Neural cell (in vitro differentiated cells): ENCODE data around the gene NINL. TPM values are rescaled to one million over a fixed set of nuclear protein-coding genes. Genes with fewer than 3 reads are reported as not detected.

ENCODE experiments used
- H2AFZ ChIP-seq: fragments of 200-600, 300-800 bp; sonication (generic), shearing (Covaris generic); 2 replicates; pipeline ENCODE4 v1.6.0; 2014; ENCODE audit warnings: low read depth, mild to moderate bottlenecking, antibody characterized with exemption, low read length, moderate library complexity
- H3F3A ChIP-seq: fragments of 200-600 bp; shearing (Covaris generic); 2 replicates; pipeline ENCODE4 v1.6.1; 2016; ENCODE audit warnings: mild to moderate bottlenecking, moderate library complexity, mixed read lengths, antibody characterized with exemption, low read length; ENCODE audit not compliant: insufficient read depth, poor library complexity, severe bottlenecking
- H3K27ac ChIP-seq: fragments of 200-600, 300-800 bp; sonication (generic), shearing (Covaris generic); 2 replicates; pipeline ENCODE4 v1.5.1; 2014; ENCODE audit warnings: mild to moderate bottlenecking, low read length, moderate library complexity
- H3K27me3 ChIP-seq: fragments of 300-800, 200-600 bp; sonication (generic), shearing (Covaris generic); 2 replicates; pipeline ENCODE4 v1.6.0; 2014; ENCODE audit warnings: mild to moderate bottlenecking, low read depth, low read length, moderate library complexity; ENCODE audit not compliant: insufficient read depth
- H3K36me3 ChIP-seq: fragments of 300-800, 200-600 bp; sonication (generic), shearing (Covaris generic); 2 replicates; pipeline ENCODE4 v1.5.1; 2014; ENCODE audit warnings: mild to moderate bottlenecking, antibody characterized with exemption, low read length, moderate library complexity; ENCODE audit not compliant: insufficient read depth
- H3K4me2 ChIP-seq: fragments of 300-800, 200-600 bp; sonication (generic), shearing (Covaris generic); 2 replicates; pipeline ENCODE4 v1.6.0; 2014; ENCODE audit warnings: mild to moderate bottlenecking, low read length
- H3K4me3 ChIP-seq: fragments of 300-800, 200-600 bp; sonication (generic), shearing (Covaris generic); 2 replicates; pipeline ENCODE4 v1.5.1; 2014; ENCODE audit warnings: mild to moderate bottlenecking, low read length, moderate library complexity
- H3K79me2 ChIP-seq: fragments of 200-600 bp; shearing (Covaris generic); replicated peaks from 2 replicates; pipeline ENCODE4 v1.6.0; 2014; ENCODE audit warnings: mild to moderate bottlenecking, low read length, moderate library complexity; ENCODE audit not compliant: insufficient read depth
- H3K9ac ChIP-seq: fragments of 300-800, 200-600 bp; sonication (generic), shearing (Covaris generic); 2 replicates; pipeline ENCODE4 v1.6.1; 2016; ENCODE audit warnings: mild to moderate bottlenecking, low read length, mixed read lengths
- H3K9me2 ChIP-seq: fragments of 200-600 bp; shearing (Covaris generic); 2 replicates; pipeline ENCODE4 v1.6.1; 2016; ENCODE audit warnings: mild to moderate bottlenecking, low read length, mixed read lengths; ENCODE audit not compliant: insufficient read depth
- H3K9me3 ChIP-seq: fragments of 200-600, 300-800 bp; sonication (generic), shearing (Covaris generic); 2 replicates; pipeline ENCODE4 v1.6.1; 2016; ENCODE audit warnings: mild to moderate bottlenecking, mixed run types, low read length, moderate library complexity, mixed read lengths
- H4K20me1 ChIP-seq: fragments of 200-600 bp; shearing (Covaris generic); 2 replicates; pipeline ENCODE4 v1.6.1; 2016; ENCODE audit warnings: mild to moderate bottlenecking, mixed run types; ENCODE audit not compliant: insufficient read depth
- CTCF ChIP-seq: fragments of 450-650 bp; IDR thresholded peaks from 2 replicates; pipeline ENCODE4 v1.5.1; 2014; ENCODE audit warnings: antibody characterized with exemption, mild to moderate bottlenecking, moderate library complexity; ENCODE audit not compliant: poor library complexity, severe bottlenecking
- EP300 ChIP-seq: fragments of 450-650 bp; conservative IDR thresholded peaks from 2 replicates; pipeline ENCODE4 v1.6.1; 2014; ENCODE audit warnings: antibody characterized with exemption, mild to moderate bottlenecking, moderate library complexity; ENCODE audit not compliant: poor library complexity, severe bottlenecking
- EZH2 ChIP-seq: fragments of 200-600, 300-800 bp; shearing (Covaris generic), sonication (generic); IDR thresholded peaks from 2 replicates; pipeline ENCODE4 v1.6.1; 2014; ENCODE audit warnings: antibody characterized with exemption, low read length, borderline replicate concordance, mild to moderate bottlenecking; ENCODE audit not compliant: insufficient read depth, poor library complexity, severe bottlenecking
- MXI1 ChIP-seq: fragments of 450-650 bp; conservative IDR thresholded peaks from 2 replicates; pipeline ENCODE4 v1.6.1; 2014; ENCODE audit warnings: antibody characterized with exemption, mild to moderate bottlenecking; ENCODE audit not compliant: poor library complexity, severe bottlenecking
- POLR2AphosphoS5 ChIP-seq: IDR thresholded peaks from 2 replicates; pipeline ENCODE4 v1.6.1; 2012
- RAD21 ChIP-seq: fragments of 450-650 bp; conservative IDR thresholded peaks from 2 replicates; pipeline ENCODE4 v1.6.1; 2014; ENCODE audit warnings: antibody characterized with exemption, mild to moderate bottlenecking, moderate library complexity
- REST ChIP-seq: IDR thresholded peaks from 2 replicates; pipeline ENCODE4 v1.6.1; 2012; ENCODE audit warnings: borderline replicate concordance
- SMC3 ChIP-seq: fragments of 450-650 bp; conservative IDR thresholded peaks from 2 replicates; pipeline ENCODE4 v1.6.1; 2014; ENCODE audit warnings: antibody characterized with exemption, mild to moderate bottlenecking, moderate library complexity; ENCODE audit not compliant: poor library complexity
- TAF1 ChIP-seq: IDR thresholded peaks from 2 replicates; pipeline ENCODE4 v1.6.1; 2012; ENCODE audit warnings: low read depth
- polyA plus RNA-seq: library from polyadenylated mRNA; depleted of rRNA; stranded (reverse); fragments of >200 nt; gene quantifications from 2 replicates; pipeline ENCODE4 v1.2.3, GENCODE V29; 2014

The NINL gene
- polyA plus RNA-seq, 1 donor from 2014 or later = 49.6 TPM

GRCh38 chr20:25527949-25528348, 57.4 kb downstream of the NINL start:
- Histone ChIP-seq H3K36me3 (peaks cover 5% of the 10 kb centered on the region), H2AFZ (no peak overlapping the region), H3K4me2 (no peak overlapping the region), H3K27me3 (no peaks in the 10 kb centered on the region), H3F3A (no peaks in the 10 kb centered on the region), H3K9ac (no peak overlapping the region), H3K79me2 (peaks cover 8% of the 10 kb centered on the region), H3K9me2 (no peaks in the 10 kb centered on the region), H3K27ac (no peak overlapping the region), H3K9me3 (no peaks in the 10 kb centered on the region), H4K20me1 (no peaks in the 10 kb centered on the region), H3K4me3 (no peak overlapping the region)
- TF ChIP-seq CTCF = no peak
- no peak for TF ChIP-seq REST
- TF ChIP-seq TAF1 = no peak
- no peak for TF ChIP-seq EP300
- no peak for TF ChIP-seq EZH2
- TF ChIP-seq MXI1 = no peak
- no peak for TF ChIP-seq POLR2AphosphoS5
- TF ChIP-seq RAD21 = no peak
- no peak for TF ChIP-seq SMC3

- H3K36me3 ChIP-seq = peaks cover 5% of the 10 kb centered on the region
- H4K20me1 ChIP-seq = no peaks in the 10 kb centered on the region
- no peak for TF ChIP-seq RAD21
- H3K4me3 ChIP-seq = no peak overlapping the region
- peaks cover 6% of the 10 kb centered on the region for H3K79me2 ChIP-seq
- no peaks in the 10 kb centered on the region for H3K9me3 ChIP-seq
- no peak overlapping the region for H3K27ac ChIP-seq
- H3K27me3 ChIP-seq = no peaks in the 10 kb centered on the region
- H3K9ac ChIP-seq = no peak overlapping the region
- H3F3A ChIP-seq = no peaks in the 10 kb centered on the region
- H3K9me2 ChIP-seq = no peaks in the 10 kb centered on the region
- H3K4me2 ChIP-seq = no peak overlapping the region
- no peak overlapping the region for H2AFZ ChIP-seq
Measured at GRCh38 chr20:25526446-25526845, 58.9 kb downstream of the NINL start.

- no peaks in the 10 kb centered on the region for H3K9me2 ChIP-seq
- H3F3A ChIP-seq = no peaks in the 10 kb centered on the region
- H3K79me2 ChIP-seq = peaks cover 6% of the 10 kb centered on the region
- H4K20me1 ChIP-seq = no peaks in the 10 kb centered on the region
- H3K27ac ChIP-seq = no peak overlapping the region
- H3K27me3 ChIP-seq = no peaks in the 10 kb centered on the region
- H3K4me3 ChIP-seq = no peak overlapping the region
- TF ChIP-seq POLR2AphosphoS5 (no peak), SMC3 (no peak), EP300 (no peak)
- H3K9ac ChIP-seq = no peak overlapping the region
- no peaks in the 10 kb centered on the region for H3K9me3 ChIP-seq
- no peak overlapping the region for H3K4me2 ChIP-seq
- peaks cover 5% of the 10 kb centered on the region for H3K36me3 ChIP-seq
- H2AFZ ChIP-seq = no peak overlapping the region
Measured at GRCh38 chr20:25525867-25526266, 59.5 kb downstream of the NINL start.
